ENCODE measurements around the gene MTMR12.

Gene MTMR12

GRCh38 chr5:32187675-32188074 is 125.1 kb downstream of the MTMR12 start:
- DNase-seq: no peak

GRCh38 chr5:32182463-32183063 is 130.2 kb downstream of the MTMR12 start:
- DNase-seq: no peak
